KMS-11 (cell line): Measurements from ENCODE around the gene GMPPB.

Experiments used
- H2AFZ ChIP-seq: fragments of 200-600 bp; sonication (generic); 2 replicates; pipeline ENCODE4 v1.6.1; 2016; ENCODE audit warnings: antibody characterized with exemption, mixed run types, low read depth
- H3K27ac ChIP-seq: fragments of 200-600 bp; sonication (generic); 2 replicates; pipeline ENCODE4 v1.6.1; 2016; ENCODE audit warnings: mild to moderate bottlenecking, mixed run types
- H3K27me3 ChIP-seq: fragments of 200-600 bp; sonication (generic); 2 replicates; pipeline ENCODE4 v1.6.1; 2017; ENCODE audit warnings: mild to moderate bottlenecking, low read depth, mixed run types, moderate library complexity; ENCODE audit not compliant: insufficient read depth
- H3K36me3 ChIP-seq: fragments of 200-600 bp; sonication (generic); 2 replicates; pipeline ENCODE4 v1.6.1; 2017; ENCODE audit warnings: mild to moderate bottlenecking, mixed run types; ENCODE audit not compliant: insufficient read depth
- H3K4me1 ChIP-seq: fragments of 200-600 bp; sonication (generic); 2 replicates; pipeline ENCODE4 v1.6.1; 2016; ENCODE audit warnings: mild to moderate bottlenecking, low read depth, mixed run types; ENCODE audit not compliant: poor library complexity, severe bottlenecking
- H3K4me2 ChIP-seq: fragments of 200-600 bp; sonication (generic); 2 replicates; pipeline ENCODE4 v1.7.0; 2016; ENCODE audit warnings: mild to moderate bottlenecking, mixed run types
- H3K4me3 ChIP-seq: fragments of 200-600 bp; sonication (generic); IDR thresholded peaks from 2 replicates; pipeline ENCODE4 v1.6.1; 2017; ENCODE audit warnings: low read depth, low read length, mixed read lengths; ENCODE audit not compliant: insufficient read depth
- H3K79me2 ChIP-seq: fragments of 200-600 bp; sonication (generic); 2 replicates; pipeline ENCODE4 v1.6.1; 2016; ENCODE audit warnings: low read depth, mixed run types; ENCODE audit not compliant: insufficient read depth
- H3K9ac ChIP-seq: fragments of 200-600 bp; sonication (generic); 2 replicates; pipeline ENCODE4 v1.6.1; 2016; ENCODE audit warnings: mild to moderate bottlenecking, mixed run types
- H4K20me1 ChIP-seq: fragments of 200-600 bp; sonication (generic); 2 replicates; pipeline ENCODE4 v1.6.1; 2016; ENCODE audit warnings: mild to moderate bottlenecking, mixed run types; ENCODE audit not compliant: insufficient read depth
- CTCF ChIP-seq: fragments of 200-600 bp; sonication (generic); conservative IDR thresholded peaks from 2 replicates; pipeline ENCODE4 v1.6.1; 2017; ENCODE audit warnings: low read depth, mild to moderate bottlenecking, antibody characterized with exemption, low read length, moderate library complexity, mixed read lengths

Gene GMPPB

GRCh38 chr3:49717211-49717958, 6.4 kb downstream of the GMPPB start:
- no peaks in the 10 kb centered on the region for H3K79me2 ChIP-seq
- no peaks in the 10 kb centered on the region for H3K36me3 ChIP-seq
- no peak for TF ChIP-seq CTCF
- no peak overlapping the region for H3K9ac ChIP-seq
- H3K4me3 ChIP-seq: no peak overlapping the region
- no peak overlapping the region for H3K4me2 ChIP-seq
- no peak overlapping the region for H3K27ac ChIP-seq
- no peaks in the 10 kb centered on the region for H3K4me1 ChIP-seq
- H3K27me3 ChIP-seq: no peaks in the 10 kb centered on the region
- no peak overlapping the region for H2AFZ ChIP-seq
- no peaks in the 10 kb centered on the region for H4K20me1 ChIP-seq

DNA sequence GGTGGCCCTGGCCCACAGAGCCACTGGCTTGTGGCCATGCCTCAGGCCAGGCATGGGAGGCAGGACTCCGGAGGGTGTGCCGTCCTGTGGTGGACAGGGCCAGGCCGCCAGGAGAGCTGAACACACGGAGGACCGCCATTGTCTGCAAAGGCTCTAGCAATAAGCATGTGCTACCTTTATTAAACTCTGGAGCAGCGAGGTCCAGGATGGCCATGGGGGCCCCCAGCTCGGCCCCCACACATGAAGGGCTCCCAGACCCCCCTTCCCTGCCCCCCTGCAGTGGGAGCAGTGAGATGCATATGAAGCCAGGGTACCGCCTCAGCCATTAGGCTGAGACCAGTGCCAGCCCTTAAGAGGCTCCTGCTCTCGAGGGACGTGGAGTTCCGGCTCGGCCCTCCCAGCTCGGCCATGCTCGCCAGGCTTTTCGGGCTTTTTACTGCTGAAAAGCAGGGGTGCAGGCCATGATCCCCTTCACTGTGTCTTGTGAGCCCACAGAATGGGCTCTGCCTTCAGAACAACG, 7.0 kb downstream of the GMPPB start:
- Histone ChIP-seq H3K36me3 (no peaks in the 10 kb centered on the region), H3K9ac (no peak overlapping the region), H2AFZ (no peak overlapping the region), H4K20me1 (no peaks in the 10 kb centered on the region), H3K4me1 (no peaks in the 10 kb centered on the region), H3K27me3 (no peaks in the 10 kb centered on the region), H3K79me2 (no peaks in the 10 kb centered on the region), H3K4me3 (no peak overlapping the region), H3K4me2 (no peak overlapping the region), H3K27ac (no peak overlapping the region)
- no peak for TF ChIP-seq CTCF

DNA sequence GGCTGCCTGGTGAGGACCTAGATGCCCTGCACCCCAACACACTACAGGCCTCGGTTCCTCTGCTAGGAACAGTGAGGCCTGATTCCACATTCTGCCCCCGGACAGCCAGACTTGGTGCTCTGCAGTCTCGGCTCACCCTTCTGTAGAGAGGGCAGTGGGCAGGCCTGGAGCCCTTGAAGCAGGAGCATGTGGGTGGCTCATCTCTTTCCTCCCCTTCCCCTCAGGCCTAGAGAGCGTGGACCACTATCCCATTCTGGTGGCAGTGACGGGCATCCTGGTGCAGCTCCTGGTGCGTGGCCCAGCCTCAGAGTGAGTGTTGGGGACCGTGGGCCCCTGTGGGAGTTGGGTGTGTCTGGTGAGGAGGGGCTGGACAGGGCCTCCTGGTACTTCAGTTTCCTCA, 7.6 kb downstream of the GMPPB start:
- Histone ChIP-seq H3K79me2 (no peaks in the 10 kb centered on the region), H4K20me1 (no peaks in the 10 kb centered on the region), H3K36me3 (no peaks in the 10 kb centered on the region), H2AFZ (no peak overlapping the region), H3K4me1 (no peaks in the 10 kb centered on the region), H3K4me2 (no peak overlapping the region), H3K27ac (no peak overlapping the region), H3K4me3 (no peak overlapping the region), H3K9ac (no peak overlapping the region), H3K27me3 (no peaks in the 10 kb centered on the region)
- no peak for TF ChIP-seq CTCF

DNA sequence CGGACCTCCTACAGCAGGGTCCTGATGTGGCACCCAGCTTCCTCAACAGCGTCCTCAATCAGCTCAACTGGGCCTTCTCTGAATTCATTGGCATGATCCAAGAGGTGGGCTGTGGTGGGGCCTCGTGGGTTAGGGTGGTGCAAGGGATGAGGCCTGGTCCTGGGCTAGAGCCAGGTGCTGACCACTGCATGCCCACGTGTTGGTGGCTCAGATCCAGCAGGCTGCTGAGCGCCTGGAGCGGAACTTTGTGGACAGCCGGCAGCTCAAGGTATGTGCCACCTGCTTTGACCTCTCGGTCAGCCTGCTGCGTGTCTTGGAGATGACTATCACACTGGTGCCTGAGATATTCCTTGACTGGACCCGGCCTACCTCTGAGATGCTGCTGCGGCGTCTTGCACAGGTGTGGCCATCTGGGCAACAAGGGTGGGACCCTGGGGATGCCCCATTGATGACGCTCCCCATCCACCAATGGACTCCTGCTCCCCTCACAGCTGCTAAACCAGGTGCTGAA, 8.1 kb downstream of the GMPPB start:
- Histone ChIP-seq H4K20me1 (no peaks in the 10 kb centered on the region), H3K27me3 (no peaks in the 10 kb centered on the region), H3K9ac (no peak overlapping the region), H3K27ac (no peak overlapping the region), H3K4me2 (no peak overlapping the region), H2AFZ (no peak overlapping the region), H3K4me3 (no peak overlapping the region), H3K36me3 (no peaks in the 10 kb centered on the region), H3K79me2 (no peaks in the 10 kb centered on the region), H3K4me1 (no peaks in the 10 kb centered on the region)
- TF ChIP-seq CTCF: no peak
